Transverse colon (tissue), 4 donors: ENCODE data around the gene FOXK2.

Experiments used
- CTCF ChIP-seq, 5 experiments: fragments of 200-600 bp in 3 of 5; fragments of 450-650 bp in 2 of 5; sonication (generic) in 3 of 5; IDR thresholded peaks; 1 replicate in 2 of 5; 2 replicates in 3 of 5; pipeline ENCODE4 v1.5.1; 2016 to 2017; ENCODE audit warnings: antibody characterized with exemption in 5 of 5, inconsistent platforms in 3 of 5, mild to moderate bottlenecking in 2 of 5, moderate library complexity in 1 of 5
- EP300 ChIP-seq: sonication (generic); formaldehyde crosslinking; IDR thresholded peaks from one replicate; pipeline ENCODE4 v1.6.1; 2017; ENCODE audit warnings: antibody characterized with exemption, low read depth
- POLR2A ChIP-seq: fragments of 450-650 bp; IDR thresholded peaks from one replicate; pipeline ENCODE4 v1.6.1; 2016; ENCODE audit warnings: antibody characterized with exemption, mild to moderate bottlenecking, moderate library complexity
- POLR2AphosphoS5 ChIP-seq, 3 donors: sonication (generic); formaldehyde crosslinking; IDR thresholded peaks; one replicate each; pipeline ENCODE4 v1.6.1; 2016; ENCODE audit warnings: antibody characterized with exemption in 3 of 3

GRCh38 chr17:82648742-82649331, 129.3 kb downstream of the FOXK2 start:
- TF ChIP-seq CTCF (IDR thresholded peaks at IDR 0.05): no peak
- no peak for TF ChIP-seq POLR2A
- TF ChIP-seq POLR2AphosphoS5 (IDR thresholded peaks at IDR 0.05): no peak
- TF ChIP-seq EP300: no peak
